ENCODE results near the gene CNTD1.

Gene CNTD1

GRCh38 chr17:42779304-42779935, 19.2 kb upstream of the CNTD1 start:
- no peak for DNase-seq (ENCODE audit: low read depth)

GRCh38 chr17:42779936-42780850, 18.5 kb upstream of the CNTD1 start, which contains the start of gene WNK4:
Gene WNK4, plus strand, starts transcription at chr17:42780610. Its CDS starts 89 bp downstream, at chr17:42780699.
- no peak for DNase-seq (ENCODE audit: low read depth)

- no peak for DNase-seq (ENCODE audit: low read depth)
These were observed 17.6 kb upstream of the CNTD1 start for GRCh38 chr17:42780851-42781638.

- no peak for DNase-seq (ENCODE audit: low read depth)
These were observed 17.0 kb upstream of the CNTD1 start for GRCh38 chr17:42781639-42782165.

GRCh38 chr17:42782166-42783061, 16.2 kb upstream of the CNTD1 start:
- DNase-seq (ENCODE audit: low read depth): no peak

- no peak for DNase-seq (ENCODE audit: low read depth)
These were observed 15.4 kb upstream of the CNTD1 start for GRCh38 chr17:42783062-42783790.

- DNase-seq (ENCODE audit: low read depth): no peak
These were observed 14.9 kb upstream of the CNTD1 start for GRCh38 chr17:42783791-42784138.

- no peak for DNase-seq (ENCODE audit: low read depth)
These were observed 14.3 kb upstream of the CNTD1 start for GRCh38 chr17:42784409-42784808.

GRCh38 chr17:42784811-42785592, 13.7 kb upstream of the CNTD1 start:
- no peak for DNase-seq (ENCODE audit: low read depth)

- DNase-seq (ENCODE audit: low read depth): no peak
These were observed 11.4 kb upstream of the CNTD1 start for GRCh38 chr17:42787266-42787665.

GRCh38 chr17:42791948-42792347, 6.7 kb upstream of the CNTD1 start:
- no peak for DNase-seq (ENCODE audit: low read depth)

GRCh38 chr17:42792545-42792944, 6.1 kb upstream of the CNTD1 start:
- DNase-seq (ENCODE audit: low read depth): no peak

- DNase-seq (ENCODE audit: low read depth): no peak
These were observed 3.6 kb upstream of the CNTD1 start for GRCh38 chr17:42795061-42795460.

- no peak for DNase-seq (ENCODE audit: low read depth)
These were observed 3.2 kb upstream of the CNTD1 start for GRCh38 chr17:42795465-42795864.

- no peak for DNase-seq (ENCODE audit: low read depth)
These were observed 2.4 kb upstream of the CNTD1 start for GRCh38 chr17:42796066-42796758.

GRCh38 chr17:42797067-42798007, 1.3 kb upstream of the CNTD1 start:
- DNase-seq (ENCODE audit: low read depth): no peak

- DNase-seq (ENCODE audit: low read depth): no peak
These were observed 664 bp upstream of the CNTD1 start for GRCh38 chr17:42798011-42798382.

All from activated T-helper 1 cell treated with Interleukin-2 at 50 U/mL for 16 hours (primary cell).